ENCODE results near the gene PITPNM3. TPM values are rescaled to one million over a fixed set of nuclear protein-coding genes. Genes with fewer than 3 reads are reported as not detected.

The PITPNM3 gene
- total and polyA plus RNA-seq, 4 experiments from 2014 or later: 0.05 to 0.50 (median 0.29) TPM; not detected in 1

- DNase-seq: peak; percentile 55 to 74 (median 64)
- Mint-ChIP-seq H3K4me1 (peaks cover 10 to 22% (median 13%) of the 10 kb centered on the region in 4 donors), H3K36me3 (peaks cover 0 to 4% of the 10 kb centered on the region in 2 donors), H3K9me3 (peaks cover 0 to 20% (median 11%) of the 10 kb centered on the region in 8 donors), H3K4me3 (peak overlapping the region in 7 of 8 donors; percentile 40 to 79 (median 63)), H3K27ac (peak overlapping the region; percentile 32 to 80 (median 54)), H3K27me3 (peaks cover 0 to 5% of the 10 kb centered on the region in 2 donors)
- Histone ChIP-seq H3K9me3 (ENCODE audit: control insufficient read depth in 1 of 2, low read length in 2 of 2) (no peaks in the 10 kb centered on the region), H3K36me3 (ENCODE audit: insufficient read depth, low read length) (no peaks in the 10 kb centered on the region), H3K4me3 (ENCODE audit: low read length in 2 of 2) (no peak overlapping the region), H3K4me1 (ENCODE audit: insufficient read depth, low read length) (peaks cover 21% of the 10 kb centered on the region), H3K27ac (ENCODE audit: low read depth, low read length) (no peak overlapping the region), H3K27me3 (ENCODE audit: insufficient read depth, low read length) (no peaks in the 10 kb centered on the region)
- ChIA-PET POLR2A (ENCODE audit: partially characterized antibody) (interaction anchor here (1.0 kb wide), 1 partner anchor 843 kb away, joined by 4 read pairs; the partner anchor contains the start of gene NLRP1), CTCF (ENCODE audit: partially characterized antibody) (no interaction called here)
- intact Hi-C loops (cut with micrococcal nuclease): loop anchor here (2.0 to 10.0 kb wide), 2 partner anchors 723 to 1179 kb away; no protein-coding TSS in a partner anchor
Measured at GRCh38 chr17:6427279-6427781, 129.0 kb downstream of the PITPNM3 start.

- H3K9me3 Mint-ChIP-seq: peaks cover 0 to 16% (median 11%) of the 10 kb centered on the region in 8 donors
- POLR2A ChIA-PET (ENCODE audit: partially characterized antibody): interaction anchor here (1.0 kb wide), 1 partner anchor 842 kb away, joined by 4 read pairs; the partner anchor contains the start of gene NLRP1
- H3K4me3 ChIP-seq (ENCODE audit: low read length in 2 of 2): no peak overlapping the region
- CTCF ChIA-PET (ENCODE audit: partially characterized antibody): interaction anchor here (2.4 to 3.3 kb wide), 2 partner anchors 834 to 839 kb away, joined by 15 to 20 read pairs; no protein-coding TSS in a partner anchor
- peaks cover 0 to 4% of the 10 kb centered on the region in 2 donors for H3K36me3 Mint-ChIP-seq
- no peak overlapping the region for H3K4me3 Mint-ChIP-seq
- H3K27ac ChIP-seq (ENCODE audit: low read depth, low read length): no peak overlapping the region
- H3K27ac Mint-ChIP-seq: peak overlapping the region in 1 of 7 donors; percentile 54
- H3K36me3 ChIP-seq (ENCODE audit: insufficient read depth, low read length): no peaks in the 10 kb centered on the region
- H3K9me3 ChIP-seq (ENCODE audit: control insufficient read depth in 1 of 2, low read length in 2 of 2): no peaks in the 10 kb centered on the region
- peaks cover 12 to 22% (median 17%) of the 10 kb centered on the region in 4 donors for H3K4me1 Mint-ChIP-seq
- peaks cover 1 to 8% of the 10 kb centered on the region in 2 donors for H3K27me3 Mint-ChIP-seq
- DNase-seq: no peak
- intact Hi-C loops (cut with micrococcal nuclease): loop anchor here (2.0 to 10.0 kb wide), 2 partner anchors 722 to 1178 kb away; no protein-coding TSS in a partner anchor
- peaks cover 4% of the 10 kb centered on the region for H3K27me3 ChIP-seq (ENCODE audit: insufficient read depth, low read length)
- peaks cover 21% of the 10 kb centered on the region for H3K4me1 ChIP-seq (ENCODE audit: insufficient read depth, low read length)
Measured at GRCh38 chr17:6426356-6427101, 129.8 kb downstream of the PITPNM3 start.

GRCh38 chr17:6425407-6425806, 130.9 kb downstream of the PITPNM3 start:
- intact Hi-C loops (cut with micrococcal nuclease): loop anchor here (10.0 kb wide), 1 partner anchor 721 kb away; no protein-coding TSS in a partner anchor
- no peak for DNase-seq
- Mint-ChIP-seq H3K4me1 (peaks cover 12 to 22% (median 18%) of the 10 kb centered on the region in 4 donors), H3K9me3 (peaks cover 0 to 7% (median 4%) of the 10 kb centered on the region in 8 donors), H3K4me3 (no peak overlapping the region), H3K27ac (no peak overlapping the region), H3K36me3 (peaks cover 0 to 4% of the 10 kb centered on the region in 2 donors), H3K27me3 (peaks cover 2 to 9% of the 10 kb centered on the region in 2 donors)
- Histone ChIP-seq H3K4me3 (ENCODE audit: low read length in 2 of 2) (no peak overlapping the region), H3K27ac (ENCODE audit: low read depth, low read length) (no peak overlapping the region), H3K9me3 (ENCODE audit: control insufficient read depth in 1 of 2, low read length in 2 of 2) (no peaks in the 10 kb centered on the region), H3K4me1 (ENCODE audit: insufficient read depth, low read length) (peaks cover 21% of the 10 kb centered on the region), H3K27me3 (ENCODE audit: insufficient read depth, low read length) (peaks cover 4% of the 10 kb centered on the region), H3K36me3 (ENCODE audit: insufficient read depth, low read length) (no peaks in the 10 kb centered on the region)
- ChIA-PET CTCF (ENCODE audit: partially characterized antibody) (interaction anchor here (1.0 to 3.9 kb wide), 6 partner anchors 10 to 840 kb away, joined by 4 to 20 read pairs (median 12); partner anchors contain the start of genes AIPL1 and NLRP1), POLR2A (ENCODE audit: partially characterized antibody) (no interaction called here)

- ChIA-PET CTCF (ENCODE audit: partially characterized antibody) (interaction anchor here (0.5 to 3.9 kb wide), 8 partner anchors 8 to 839 kb away, joined by 3 to 20 read pairs (median 8); partner anchors contain the start of genes AIPL1 and NLRP1), POLR2A (ENCODE audit: partially characterized antibody) (no interaction called here)
- H3K4me1 ChIP-seq (ENCODE audit: insufficient read depth, low read length): peaks cover 21% of the 10 kb centered on the region
- Mint-ChIP-seq H3K36me3 (no peaks in the 10 kb centered on the region), H3K4me3 (no peak overlapping the region), H3K4me1 (peaks cover 9 to 22% (median 20%) of the 10 kb centered on the region in 4 donors), H3K27ac (peak overlapping the region in 2 of 7 donors; percentile 24 to 57), H3K9me3 (no peaks in the 10 kb centered on the region), H3K27me3 (peaks cover 2 to 14% of the 10 kb centered on the region in 2 donors)
- H3K4me3 ChIP-seq (ENCODE audit: low read length in 2 of 2): no peak overlapping the region
- no peak for DNase-seq
- H3K27ac ChIP-seq (ENCODE audit: low read depth, low read length): no peak overlapping the region
- H3K9me3 ChIP-seq (ENCODE audit: control insufficient read depth in 1 of 2, low read length in 2 of 2): no peaks in the 10 kb centered on the region
- H3K27me3 ChIP-seq (ENCODE audit: insufficient read depth, low read length): peaks cover 4% of the 10 kb centered on the region
- no peaks in the 10 kb centered on the region for H3K36me3 ChIP-seq (ENCODE audit: insufficient read depth, low read length)
- intact Hi-C loops (cut with micrococcal nuclease): loop anchor here (10.0 kb wide), 1 partner anchor 719 kb away; no protein-coding TSS in a partner anchor
Measured at GRCh38 chr17:6423931-6424330, 132.4 kb downstream of the PITPNM3 start.

GRCh38 chr17:6422654-6423241, 133.6 kb downstream of the PITPNM3 start:
- no peak for DNase-seq
- no peak overlapping the region for H3K4me3 ChIP-seq (ENCODE audit: low read length in 2 of 2)
- intact Hi-C loops (cut with micrococcal nuclease): loop anchor here (1.0 to 10.0 kb wide), 4 partner anchors 718 to 983 kb away; partner anchors contain the start of gene C1QBP
- H3K4me1 ChIP-seq (ENCODE audit: insufficient read depth, low read length): peaks cover 15% of the 10 kb centered on the region
- Mint-ChIP-seq H3K4me3 (no peak overlapping the region), H3K27me3 (peaks cover 2 to 14% of the 10 kb centered on the region in 2 donors), H3K27ac (no peak overlapping the region), H3K9me3 (no peaks in the 10 kb centered on the region), H3K4me1 (peaks cover 9 to 19% (median 14%) of the 10 kb centered on the region in 4 donors), H3K36me3 (no peaks in the 10 kb centered on the region)
- ChIA-PET CTCF (ENCODE audit: partially characterized antibody) (interaction anchor here (0.8 to 3.9 kb wide), 6 partner anchors 13 to 839 kb away, joined by 3 to 28 read pairs (median 11); partner anchors contain the start of genes AIPL1 and NLRP1), POLR2A (ENCODE audit: partially characterized antibody) (interaction anchor here (1.7 kb wide), 1 partner anchor 831 kb away, joined by 11 read pairs; no protein-coding TSS in a partner anchor)
- H3K36me3 ChIP-seq (ENCODE audit: insufficient read depth, low read length): no peaks in the 10 kb centered on the region
- H3K27ac ChIP-seq (ENCODE audit: low read depth, low read length): no peak overlapping the region
- no peaks in the 10 kb centered on the region for H3K9me3 ChIP-seq (ENCODE audit: control insufficient read depth in 1 of 2, low read length in 2 of 2)
- H3K27me3 ChIP-seq (ENCODE audit: insufficient read depth, low read length): peaks cover 4% of the 10 kb centered on the region

- no peaks in the 10 kb centered on the region for H3K9me3 Mint-ChIP-seq
- Histone ChIP-seq H3K4me1 (ENCODE audit: insufficient read depth, low read length) (peaks cover 7% of the 10 kb centered on the region), H3K36me3 (ENCODE audit: insufficient read depth, low read length) (no peaks in the 10 kb centered on the region), H3K4me3 (ENCODE audit: low read length in 2 of 2) (no peak overlapping the region), H3K27me3 (ENCODE audit: insufficient read depth, low read length) (peaks cover 4% of the 10 kb centered on the region), H3K9me3 (ENCODE audit: control insufficient read depth in 1 of 2, low read length in 2 of 2) (no peaks in the 10 kb centered on the region), H3K27ac (ENCODE audit: low read depth, low read length) (no peak overlapping the region)
- intact Hi-C loops (cut with micrococcal nuclease): loop anchor here (1.0 to 10.0 kb wide), 4 partner anchors 717 to 983 kb away; partner anchors contain the start of gene C1QBP
- peak; percentile 53 to 62 (median 57) for DNase-seq
- CTCF ChIA-PET (ENCODE audit: partially characterized antibody): interaction anchor here (0.7 to 3.9 kb wide), 8 partner anchors 9 to 838 kb away, joined by 3 to 28 read pairs (median 4); partner anchors contain the start of genes AIPL1 and NLRP1
- no peaks in the 10 kb centered on the region for H3K36me3 Mint-ChIP-seq
- H3K4me3 Mint-ChIP-seq: no peak overlapping the region
- peaks cover 2 to 11% (median 7%) of the 10 kb centered on the region in 4 donors for H3K4me1 Mint-ChIP-seq
- H3K27ac Mint-ChIP-seq: peak overlapping the region in 1 of 7 donors; percentile 42
- POLR2A ChIA-PET (ENCODE audit: partially characterized antibody): interaction anchor here (1.1 to 1.7 kb wide), 2 partner anchors 830 to 834 kb away, joined by 4 to 11 read pairs; no protein-coding TSS in a partner anchor
- peaks cover 2 to 14% of the 10 kb centered on the region in 2 donors for H3K27me3 Mint-ChIP-seq
Measured at GRCh38 chr17:6421700-6422604, 134.4 kb downstream of the PITPNM3 start.
